Keratinocyte (primary cell): ENCODE results near the gene TLCD3A. TPM values are rescaled to one million over a fixed set of nuclear protein-coding genes. Genes with fewer than 3 reads are reported as not detected.
"Not testable (repeated sequence)": the region's sequence is repeated elsewhere in the genome, so short reads cannot be mapped to it uniquely, and the experiment has no call there.

Source experiments
- DNase-seq: peaks from one replicate; pipeline ENCODE4 v3.0.0-alpha.2; 2011; ENCODE audit warnings: low read depth, missing footprints, low spot score
- FAIRE-seq: peaks from 2 replicates; lab custom pipeline; 2011; peaks lifted over from hg19 to GRCh38; lab: Jason Lieb, UNC
- H2AFZ ChIP-seq: 2 replicates; pipeline ENCODE4 v1.6.0; 2012; ENCODE audit warnings: low read length, control low read depth, inconsistent platforms; ENCODE audit not compliant: control insufficient read depth
- H3K27ac ChIP-seq: 2 replicates; pipeline ENCODE4 v1.5.1; 2011; ENCODE audit warnings: low read length; ENCODE audit not compliant: control insufficient read depth, insufficient read depth
- H3K27me3 ChIP-seq: 3 replicates; pipeline ENCODE4 v1.6.0; 2011; ENCODE audit warnings: low read length; ENCODE audit not compliant: control insufficient read depth, insufficient read depth; ENCODE audit errors: extremely low read depth
- H3K36me3 ChIP-seq, 2 experiments: 2 replicates in 1 of 2; 3 replicates in 1 of 2; pipeline ENCODE4 v1.5.1; 2011; ENCODE audit warnings: low read length in 2 of 2, mild to moderate bottlenecking in 1 of 2; ENCODE audit not compliant: control insufficient read depth in 2 of 2, insufficient read depth in 2 of 2; ENCODE audit errors: extremely low read depth in 1 of 2
- H3K4me1 ChIP-seq: 3 replicates; pipeline ENCODE4 v1.5.1; 2011; ENCODE audit warnings: low read length; ENCODE audit not compliant: control insufficient read depth, insufficient read depth; ENCODE audit errors: extremely low read depth
- H3K4me2 ChIP-seq: 3 replicates; pipeline ENCODE4 v1.6.0; 2011; ENCODE audit warnings: low read depth, low read length; ENCODE audit not compliant: control insufficient read depth, insufficient read depth; ENCODE audit errors: extremely low read depth
- H3K4me3 ChIP-seq, 3 experiments: fragments of 200-600 bp in 1 of 3; sonication (generic) in 1 of 3; 2 replicates in 2 of 3; 3 replicates in 1 of 3; pipeline ENCODE4 v1.5.1; 2011 to 2016; ENCODE audit warnings: low read length in 3 of 3, mild to moderate bottlenecking in 3 of 3, control low read depth in 2 of 3, inconsistent platforms in 1 of 3, low read depth in 1 of 3, mixed read lengths in 1 of 3, mixed run types in 1 of 3, moderate library complexity in 1 of 3; ENCODE audit not compliant: control insufficient read depth in 2 of 3, insufficient read depth in 2 of 3; ENCODE audit errors: extremely low read depth in 1 of 3
- H3K79me2 ChIP-seq: 2 replicates; pipeline ENCODE4 v1.6.0; 2012; ENCODE audit warnings: low read length; ENCODE audit not compliant: control insufficient read depth, insufficient read depth
- H3K9ac ChIP-seq: 3 replicates; pipeline ENCODE4 v1.6.0; 2011; ENCODE audit warnings: low read length; ENCODE audit not compliant: control insufficient read depth, insufficient read depth; ENCODE audit errors: extremely low read depth
- H3K9me1 ChIP-seq: 3 replicates; pipeline ENCODE4 v1.6.0; 2011; ENCODE audit warnings: low read length; ENCODE audit not compliant: control insufficient read depth, insufficient read depth; ENCODE audit errors: extremely low read depth
- H3K9me3 ChIP-seq: 2 replicates; pipeline ENCODE4 v1.5.1; 2012; ENCODE audit warnings: low read depth, low read length; ENCODE audit not compliant: control insufficient read depth
- H4K20me1 ChIP-seq: 3 replicates; pipeline ENCODE4 v1.6.0; 2011; ENCODE audit warnings: low read length; ENCODE audit not compliant: control insufficient read depth, insufficient read depth; ENCODE audit errors: extremely low read depth
- CTCF ChIP-seq, 3 experiments: IDR thresholded peaks in 1 of 3; conservative IDR thresholded peaks in 1 of 3; optimal IDR thresholded peaks in 1 of 3; 2 replicates in 2 of 3; 3 replicates in 1 of 3; pipeline versions ENCODE3 to v1.5.1; 2011; ENCODE audit warnings: low read length in 3 of 3, mild to moderate bottlenecking in 3 of 3, moderate library complexity in 2 of 3, control low read depth in 1 of 3, inconsistent platforms in 1 of 3; ENCODE audit not compliant: insufficient read depth in 2 of 3; ENCODE audit errors: extremely low read depth in 1 of 3
- EZH2 ChIP-seq: IDR thresholded peaks from one replicate; pipeline ENCODE4 v1.6.1; 2012; ENCODE audit warnings: inconsistent platforms, mild to moderate bottlenecking, low read length, moderate library complexity
- dilution Hi-C: fragments of 300-500 bp; cut with MboI; formaldehyde crosslinking; loops from one replicate; pipeline ENCODE4 v1.7.0; 2020; ENCODE audit warnings: low sequenced_read_pairs; ENCODE audit not compliant: extremely low pct_ligation_motif_present
- polyA plus RNA-seq, 5 experiments: library from polyadenylated mRNA; depleted of rRNA in 3 of 5; stranded (reverse) in 3 of 5; stranded (forward) in 1 of 5; unstranded in 1 of 5; fragments of >200 nt; gene quantifications; 1 replicate in 1 of 5; 2 replicates in 3 of 5; 3 replicates in 1 of 5; pipeline versions ENCODE4 v1.2.1 to v1.2.3, GENCODE V29; 2011 to 2012; ENCODE audit warnings: missing spikeins in 2 of 5, low read depth in 1 of 5, low replicate concordance in 1 of 5

The TLCD3A gene
- polyA plus RNA-seq, 1 donor (not counting 4 experiments of a cell fraction or from before 2014, with no cell fraction given) = 34.1 TPM

- H2AFZ ChIP-seq, H3K27ac ChIP-seq, H3K4me2 ChIP-seq, H3K9me3 ChIP-seq, dilution Hi-C loops, H3K9ac ChIP-seq, H4K20me1 ChIP-seq, H3K9me1 ChIP-seq, H3K4me3 ChIP-seq, H3K27me3 ChIP-seq, DNase-seq, FAIRE-seq: not testable (repeated sequence)
- Histone ChIP-seq H3K79me2 (peaks cover 74% of the 10 kb centered on the region), H3K36me3 (peaks cover 24 to 31% of the 10 kb centered on the region in 2 experiments), H3K4me1 (peaks cover 16% of the 10 kb centered on the region)
Measured at GRCh38 chr17:749359-749758, 17.0 kb downstream of the TLCD3A start.

- peak overlapping the region; percentile 90 for H3K9ac ChIP-seq
- peaks cover 62% of the 10 kb centered on the region for H3K79me2 ChIP-seq
- H3K9me1 ChIP-seq = no peaks in the 10 kb centered on the region
- DNase-seq (no peak), FAIRE-seq (peak; percentile 5)
- H4K20me1 ChIP-seq = peaks cover 2% of the 10 kb centered on the region
- H3K36me3 ChIP-seq = peaks cover 13 to 22% of the 10 kb centered on the region in 2 experiments
- no peaks in the 10 kb centered on the region for H3K9me3 ChIP-seq
- H3K4me1 ChIP-seq = peaks cover 16% of the 10 kb centered on the region
- H3K4me2 ChIP-seq = peak overlapping the region; percentile 87
- TF ChIP-seq EZH2 (no peak), CTCF (optimal IDR thresholded peaks at IDR 0.05 in 1 of 3, IDR thresholded peaks at IDR 0.05 in 1 of 3, conservative IDR thresholded peaks at IDR 0.05 in 1 of 3; ENCODE audit: extremely low read depth in 1 of 3, insufficient read depth in 2 of 3, low read length in 3 of 3) (no peak)
- H3K27ac ChIP-seq = peak overlapping the region; percentile 85
- dilution Hi-C loops = no loop called here
- H3K27me3 ChIP-seq = no peaks in the 10 kb centered on the region
- H2AFZ ChIP-seq = no peak overlapping the region
- peak overlapping the region; percentile 54 to 92 (median 87) for H3K4me3 ChIP-seq
Measured at GRCh38 chr17:750431-751037, 18.1 kb downstream of the TLCD3A start.
